H7 (cell line): ENCODE data around the gene MAPK6. TPM values are rescaled to one million over a fixed set of nuclear protein-coding genes. Genes with fewer than 3 reads are reported as not detected.
"Not testable (repeated sequence)": the region's sequence is repeated elsewhere in the genome, so short reads cannot be mapped to it uniquely, and the experiment has no call there.

Experiments used
- DNase-seq: peaks from one replicate; pipeline ENCODE4 v3.0.0; 2012
- H3K27me3 ChIP-seq: 2 replicates; pipeline ENCODE4 v1.6.0; 2011; ENCODE audit warnings: mild to moderate bottlenecking, low read length; ENCODE audit not compliant: control insufficient read depth, insufficient read depth
- H3K36me3 ChIP-seq: replicated peaks from 2 replicates; pipeline ENCODE4 v1.5.1; 2011; ENCODE audit warnings: low read length; ENCODE audit not compliant: control insufficient read depth, insufficient read depth
- H3K4me3 ChIP-seq: 2 replicates; pipeline ENCODE4 v1.5.1; 2011; ENCODE audit warnings: low read depth, mild to moderate bottlenecking, control low read depth, low read length, moderate library complexity; ENCODE audit not compliant: insufficient read depth
- total RNA-seq: library from RNA; depleted of rRNA; stranded (reverse); fragments of >200 nt; shearing (Covaris generic); gene quantifications from 2 replicates; pipeline ENCODE4 v1.2.3, GENCODE V29; 2014

The MAPK6 gene
- total RNA-seq, 1 experiment from 2014 or later, result 77.0 TPM

- Histone ChIP-seq H3K36me3 (no peaks in the 10 kb centered on the region), H3K27me3 (no peaks in the 10 kb centered on the region), H3K4me3 (no peak overlapping the region)
- DNase-seq, result no peak
These were observed 76.0 kb downstream of the MAPK6 start for GRCh38 chr15:52094811-52095584.

GRCh38 chr15:52095597-52096262 is 76.7 kb downstream of the MAPK6 start:
- no peak overlapping the region for H3K4me3 ChIP-seq
- no peaks in the 10 kb centered on the region for H3K27me3 ChIP-seq
- H3K36me3 ChIP-seq, result no peaks in the 10 kb centered on the region
- no peak for DNase-seq

GRCh38 chr15:52096536-52096935 is 77.5 kb downstream of the MAPK6 start:
- H3K4me3 ChIP-seq, H3K36me3 ChIP-seq, H3K27me3 ChIP-seq, DNase-seq: not testable (repeated sequence)

DNA sequence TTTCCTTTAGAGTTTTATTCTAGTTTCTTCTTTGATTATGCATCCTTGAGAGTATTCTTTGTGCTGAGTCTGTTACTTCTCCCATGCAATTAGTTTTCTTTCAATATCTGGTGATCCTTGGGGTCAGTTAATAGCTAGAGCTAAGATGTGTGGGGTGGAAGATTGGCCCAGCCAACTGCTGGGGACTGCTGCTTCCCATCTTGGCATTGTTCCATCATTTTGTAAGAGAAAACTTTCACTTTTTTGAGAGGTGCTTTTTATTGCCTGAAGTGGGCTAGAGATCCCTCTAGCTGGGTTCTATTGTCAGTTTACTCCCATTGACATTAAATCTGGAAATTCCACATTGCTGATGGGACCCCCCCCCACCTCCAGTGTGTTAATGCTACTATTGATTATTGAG is 78.2 kb downstream of the MAPK6 start:
- DNase-seq, result no peak
- H3K27me3 ChIP-seq, result no peaks in the 10 kb centered on the region
- no peak overlapping the region for H3K4me3 ChIP-seq
- no peaks in the 10 kb centered on the region for H3K36me3 ChIP-seq

DNA sequence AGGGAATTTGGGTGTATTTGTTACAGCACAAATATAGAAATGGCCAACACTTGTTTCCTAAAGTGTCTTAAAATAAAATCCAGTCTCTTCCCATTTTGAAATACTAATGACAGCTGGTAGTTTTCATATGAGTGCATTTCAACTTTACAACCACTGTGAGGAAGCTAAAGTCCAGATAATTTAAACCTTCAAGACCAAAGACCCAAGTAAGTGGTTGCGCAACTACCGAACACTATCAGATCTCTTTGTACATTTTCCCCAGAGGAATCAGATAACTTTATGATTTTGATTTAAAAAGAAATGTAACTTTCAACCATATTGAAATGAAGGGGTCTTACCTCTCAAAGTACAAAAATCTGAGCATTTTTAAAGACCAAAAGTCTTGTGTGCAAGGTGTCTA is 79.3 kb downstream of the MAPK6 start:
- DNase-seq, result no peak
- Histone ChIP-seq H3K36me3 (no peaks in the 10 kb centered on the region), H3K4me3 (no peak overlapping the region), H3K27me3 (no peaks in the 10 kb centered on the region)

GRCh38 chr15:52099651-52100272 is 80.7 kb downstream of the MAPK6 start:
- Histone ChIP-seq H3K36me3 (no peaks in the 10 kb centered on the region), H3K27me3 (no peaks in the 10 kb centered on the region), H3K4me3 (no peak overlapping the region)
- DNase-seq, result no peak

GRCh38 chr15:52100807-52101442 is 81.9 kb downstream of the MAPK6 start:
- Histone ChIP-seq H3K4me3 (no peak overlapping the region), H3K36me3 (no peaks in the 10 kb centered on the region), H3K27me3 (no peaks in the 10 kb centered on the region)
- DNase-seq, result no peak

DNA sequence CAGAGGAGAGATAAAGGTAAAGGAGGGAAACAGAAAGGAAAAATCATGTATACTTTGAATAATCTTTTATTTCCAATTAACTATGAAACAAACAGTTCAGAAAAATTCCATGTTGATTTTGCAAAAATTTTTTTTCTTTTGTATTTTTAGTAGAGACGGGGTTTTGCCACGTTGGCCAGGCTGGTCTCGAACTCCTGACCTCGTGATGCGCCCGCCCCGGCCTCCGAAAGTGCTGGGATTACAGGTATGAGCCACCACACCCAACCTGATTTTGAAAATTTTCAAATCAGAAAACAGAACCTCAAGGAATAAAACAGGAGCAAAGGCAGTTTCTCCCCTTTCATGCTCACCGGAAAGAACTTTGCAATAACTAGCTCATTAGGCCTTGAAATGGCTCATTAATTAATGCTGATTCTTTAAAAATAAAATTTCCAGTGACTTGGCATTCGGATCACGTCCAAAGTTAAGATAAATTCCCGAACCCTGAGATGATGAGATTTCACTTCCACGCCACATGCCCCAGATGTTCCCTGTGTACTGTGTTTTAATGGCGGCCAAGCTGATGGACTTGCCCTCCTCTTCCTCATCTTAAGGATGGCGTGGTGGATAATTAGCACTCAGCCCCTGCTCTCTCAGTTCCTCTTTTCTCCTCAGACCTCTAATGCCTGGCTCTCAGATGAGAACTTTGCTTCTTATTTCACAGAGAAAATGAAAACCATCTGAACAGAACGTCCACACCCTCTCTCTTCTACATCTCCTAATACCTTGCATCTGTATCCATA is 82.7 kb downstream of the MAPK6 start:
- H3K4me3 ChIP-seq, result no peak overlapping the region
- DNase-seq, result no peak
- no peaks in the 10 kb centered on the region for H3K36me3 ChIP-seq

GRCh38 chr15:52102463-52102862 is 83.4 kb downstream of the MAPK6 start:
- no peak for DNase-seq

More for the DNA sequence above, 82.7 kb downstream of the MAPK6 start:
- H3K27me3 ChIP-seq, result no peaks in the 10 kb centered on the region

GRCh38 chr15:52103217-52104207 is 84.5 kb downstream of the MAPK6 start:
- no peaks in the 10 kb centered on the region for H3K36me3 ChIP-seq
- H3K4me3 ChIP-seq, result no peak overlapping the region
- no peaks in the 10 kb centered on the region for H3K27me3 ChIP-seq
- DNase-seq, result no peak

More at GRCh38 chr15:52102463-52102862, 83.4 kb downstream of the MAPK6 start:
- no peak overlapping the region for H3K4me3 ChIP-seq
- H3K36me3 ChIP-seq, result no peaks in the 10 kb centered on the region
- no peaks in the 10 kb centered on the region for H3K27me3 ChIP-seq

GRCh38 chr15:52104532-52105004 is 85.5 kb downstream of the MAPK6 start:
- no peaks in the 10 kb centered on the region for H3K36me3 ChIP-seq
- H3K27me3 ChIP-seq, result no peaks in the 10 kb centered on the region
- H3K4me3 ChIP-seq, result no peak overlapping the region
- DNase-seq, result no peak

DNA sequence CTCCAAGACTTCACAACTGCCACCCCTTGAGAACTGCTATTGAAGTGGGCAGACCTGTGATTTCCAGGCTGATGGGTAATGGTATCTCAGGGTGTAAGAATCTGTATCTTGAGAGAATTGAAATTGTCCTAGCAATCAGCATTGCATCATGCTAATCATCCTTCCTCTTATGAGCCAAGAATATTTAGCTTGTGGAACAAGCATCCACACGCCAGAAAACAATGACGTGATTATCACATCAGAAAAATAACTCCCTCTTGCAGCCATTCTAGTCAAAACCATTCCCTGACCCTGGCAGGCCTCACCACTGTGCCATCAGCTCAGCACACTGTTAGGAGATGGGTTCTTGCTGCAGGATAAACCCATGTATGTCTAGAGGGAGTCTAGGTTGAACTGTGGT is 86.8 kb downstream of the MAPK6 start:
- no peak for DNase-seq
- H3K4me3 ChIP-seq, result no peak overlapping the region
- no peaks in the 10 kb centered on the region for H3K36me3 ChIP-seq
- no peaks in the 10 kb centered on the region for H3K27me3 ChIP-seq

- no peak for DNase-seq
- H3K27me3 ChIP-seq, result no peaks in the 10 kb centered on the region
- no peaks in the 10 kb centered on the region for H3K36me3 ChIP-seq
- H3K4me3 ChIP-seq, result no peak overlapping the region
These were observed 87.6 kb downstream of the MAPK6 start for GRCh38 chr15:52106641-52107040.
